Endothelial cell of umbilical vein (primary cell): ENCODE results near the gene LYRM7. TPM values are rescaled to one million over a fixed set of nuclear protein-coding genes. Genes with fewer than 3 reads are reported as not detected.

Experiments used
- BruUV-seq: library from RNA; stranded (reverse); fragments of 400-500 nt; replicated peaks from 2 replicates; lab custom pipeline; 2021; lab: Mats Ljungman, UMichigan
- CTCF ChIA-PET: fragments of 300-600, 350-600 bp; sonication (Branson Sonifier 250); formaldehyde crosslinking; loops from one replicate; lab custom pipeline; 2021; ENCODE audit warnings: antibody characterized with exemption, inconsistent platforms; lab: Charles Lee
- POLR2A ChIA-PET: fragments of 300-600, 350-600 bp; sonication (Branson Sonifier 250); formaldehyde crosslinking; loops from one replicate; lab custom pipeline; 2021; ENCODE audit warnings: antibody characterized with exemption, inconsistent platforms; lab: Charles Lee
- DNase-seq: peaks from one replicate; pipeline ENCODE4 v3.0.0-alpha.2; 2011; ENCODE audit warnings: low read depth, low spot score
- FAIRE-seq: peaks from 2 replicates; lab custom pipeline; 2011; peaks lifted over from hg19 to GRCh38; lab: Jason Lieb, UNC
- H2AFZ ChIP-seq: 2 replicates; pipeline ENCODE4 v1.6.0; 2012; ENCODE audit warnings: low read depth, low read length, control low read depth, inconsistent platforms
- H3K27ac ChIP-seq: 2 replicates; pipeline ENCODE4 v1.5.1; 2011; ENCODE audit warnings: low read depth, mild to moderate bottlenecking, control low read depth, low read length, moderate library complexity; ENCODE audit not compliant: insufficient read depth
- H3K27me3 ChIP-seq, 2 experiments: 2 replicates each; pipeline versions ENCODE4 v1.6.0 to v1.6.1; 2011; ENCODE audit warnings: low read length in 2 of 2, mixed read lengths in 1 of 2; ENCODE audit not compliant: control insufficient read depth in 2 of 2, insufficient read depth in 2 of 2
- H3K36me3 ChIP-seq, 2 experiments: 2 replicates in 1 of 2; 3 replicates in 1 of 2; pipeline ENCODE4 v1.5.1; 2011; ENCODE audit warnings: low read length in 2 of 2, mild to moderate bottlenecking in 1 of 2, moderate library complexity in 1 of 2; ENCODE audit not compliant: control insufficient read depth in 2 of 2, insufficient read depth in 2 of 2; ENCODE audit errors: extremely low read depth in 1 of 2
- H3K4me1 ChIP-seq: 3 replicates; pipeline ENCODE4 v1.5.1; 2011; ENCODE audit warnings: mild to moderate bottlenecking, low read length; ENCODE audit not compliant: control insufficient read depth, insufficient read depth; ENCODE audit errors: extremely low read depth
- H3K4me2 ChIP-seq: 2 replicates; pipeline ENCODE4 v1.6.1; 2011; ENCODE audit warnings: low read length, control low read depth, mixed read lengths; ENCODE audit not compliant: insufficient read depth
- H3K4me3 ChIP-seq, 3 experiments: fragments of 200-600 bp in 1 of 3; sonication (generic), shearing (Covaris generic) in 1 of 3; replicated peaks in 1 of 3; 2 replicates each; pipeline ENCODE4 v1.5.1; 2011 to 2016; ENCODE audit warnings: control low read depth in 3 of 3, low read length in 3 of 3, mild to moderate bottlenecking in 2 of 3, inconsistent platforms in 1 of 3, low read depth in 1 of 3, moderate library complexity in 1 of 3; ENCODE audit not compliant: insufficient read depth in 1 of 3
- H3K79me2 ChIP-seq: 2 replicates; pipeline ENCODE4 v1.6.0; 2012; ENCODE audit warnings: low read length, inconsistent platforms; ENCODE audit not compliant: control insufficient read depth, insufficient read depth
- H3K9ac ChIP-seq: replicated peaks from 2 replicates; pipeline ENCODE3; 2011; ENCODE audit warnings: low read length, control low read depth; ENCODE audit not compliant: insufficient read depth; ENCODE audit errors: extremely low read depth
- H3K9me1 ChIP-seq: replicated peaks from 3 replicates; pipeline ENCODE4 v1.6.0; 2011; ENCODE audit warnings: mild to moderate bottlenecking, low read length; ENCODE audit not compliant: control insufficient read depth, insufficient read depth; ENCODE audit errors: extremely low read depth
- H3K9me3 ChIP-seq: replicated peaks from 2 replicates; pipeline ENCODE4 v1.5.1; 2012; ENCODE audit warnings: low read length, inconsistent platforms; ENCODE audit not compliant: control insufficient read depth, insufficient read depth
- H4K20me1 ChIP-seq: replicated peaks from 2 replicates; pipeline ENCODE3; 2011; ENCODE audit warnings: mild to moderate bottlenecking, low read length; ENCODE audit not compliant: control insufficient read depth, insufficient read depth; ENCODE audit errors: extremely low read depth
- EZH2 ChIP-seq: IDR thresholded peaks from 2 replicates; pipeline ENCODE4 v1.6.1; 2012; ENCODE audit warnings: borderline replicate concordance, low read depth, mild to moderate bottlenecking, moderate library complexity, low read length, inconsistent platforms; ENCODE audit not compliant: severe bottlenecking
- FOS ChIP-seq: IDR thresholded peaks from 2 replicates; pipeline ENCODE4 v1.6.1; 2011; ENCODE audit warnings: mild to moderate bottlenecking, low read length, moderate library complexity, borderline replicate concordance; ENCODE audit not compliant: insufficient read depth
- GATA2 ChIP-seq: IDR thresholded peaks from 2 replicates; pipeline ENCODE4 v1.7.0; 2011; ENCODE audit warnings: low read depth, mild to moderate bottlenecking, moderate library complexity, mixed read lengths, low read length; ENCODE audit not compliant: insufficient read length, insufficient read depth
- JUN ChIP-seq: IDR thresholded peaks from 2 replicates; pipeline ENCODE4 v1.6.1; 2011; ENCODE audit warnings: borderline replicate concordance, low read depth; ENCODE audit not compliant: insufficient read length, insufficient read depth
- MAX ChIP-seq: IDR thresholded peaks from 2 replicates; pipeline ENCODE4 v1.6.1; 2011; ENCODE audit not compliant: insufficient read depth, insufficient read length
- MYC ChIP-seq: IDR thresholded peaks from one replicate; pipeline ENCODE4 v1.6.1; 2011; ENCODE audit warnings: mild to moderate bottlenecking, low read depth, low read length
- POLR2A ChIP-seq: IDR thresholded peaks from 2 replicates; pipeline ENCODE4 v1.6.1; 2012; ENCODE audit warnings: low read depth, mild to moderate bottlenecking, control low read depth, low read length
- POLR2AphosphoS5 ChIP-seq: IDR thresholded peaks from 2 replicates; pipeline ENCODE4 v1.6.1; 2012; ENCODE audit warnings: low read depth, mild to moderate bottlenecking, control low read depth, low read length, moderate library complexity; ENCODE audit not compliant: insufficient read depth
- dilution Hi-C: fragments of 300-500 bp; cut with MboI; formaldehyde crosslinking; loops from one replicate; pipeline ENCODE4 v1.15.0; 2019; ENCODE audit warnings: low sequenced_read_pairs; ENCODE audit not compliant: extremely low pct_ligation_motif_present
- intact Hi-C: fragments of 100-400 bp; cut with micrococcal nuclease; formaldehyde crosslinking; loops from one replicate; pipeline ENCODE4 v1.10.0; 2022
- polyA plus RNA-seq, 4 experiments: library from polyadenylated mRNA; depleted of rRNA in 3 of 4; stranded (reverse) in 3 of 4; unstranded in 1 of 4; fragments of >200 nt; gene quantifications; 2 replicates each; pipeline versions ENCODE4 v1.2.1 to v1.2.3, GENCODE V29; 2011 to 2012; ENCODE audit warnings: missing spikeins in 1 of 4
- total RNA-seq: library from RNA; stranded (reverse); gene quantifications from 2 replicates; pipeline ENCODE4 v1.2.3, GENCODE V29; 2021
- TF ChIP-seq, protein P1 (sequence below), 2 donors: IDR thresholded peaks; 1 replicate in 1 of 2; 2 replicates in 1 of 2; pipeline ENCODE4 v1.5.1; 2011; ENCODE audit warnings: low read length in 2 of 2, mild to moderate bottlenecking in 2 of 2, moderate library complexity in 2 of 2, control low read depth in 1 of 2, inconsistent platforms in 1 of 2, low read depth in 1 of 2; ENCODE audit not compliant: insufficient read depth in 1 of 2; ENCODE audit errors: extremely low read depth in 1 of 2

The LYRM7 gene
- total and polyA plus RNA-seq, 2 donors (not counting 3 experiments of a cell fraction or from before 2014, with no cell fraction given) = 0.88 to 7.5 TPM

DNA sequence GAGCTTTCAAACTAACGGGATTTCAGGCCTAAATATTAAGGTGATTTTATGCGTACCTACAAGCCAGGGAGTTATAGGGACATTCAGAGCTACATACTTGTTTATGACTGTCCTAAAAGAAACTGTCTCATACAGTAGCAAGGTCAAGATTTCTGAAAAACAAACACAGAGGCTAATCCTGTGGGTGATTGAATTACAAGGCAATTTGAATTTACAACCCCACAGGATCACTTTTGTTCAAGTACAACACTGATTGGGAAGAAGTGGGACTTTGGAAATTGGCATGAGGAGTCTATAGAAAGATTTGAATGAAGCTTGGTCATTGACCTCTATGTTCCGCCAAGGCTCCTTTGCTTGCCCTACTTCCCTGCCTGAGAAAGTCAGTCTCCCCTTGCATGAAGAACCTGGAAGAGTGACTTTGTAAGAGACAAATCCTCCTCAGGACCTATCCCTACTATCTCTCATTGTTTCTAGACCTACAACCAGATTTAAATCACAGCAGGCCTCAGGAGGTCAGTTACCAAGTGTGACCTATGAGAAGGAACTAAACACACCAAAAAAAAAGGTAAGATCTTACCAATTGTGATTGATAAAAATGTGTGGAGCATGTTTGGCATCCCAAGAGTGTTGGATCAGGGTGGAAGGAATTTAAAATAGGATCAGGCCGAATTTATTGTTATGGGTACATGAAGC, 54.7 kb downstream of the LYRM7 start:
- FAIRE-seq = no peak
- Histone ChIP-seq H3K9ac (no peak overlapping the region), H3K79me2 (no peaks in the 10 kb centered on the region), H3K27ac (no peak overlapping the region), H3K4me2 (no peak overlapping the region), H3K9me3 (no peaks in the 10 kb centered on the region), H4K20me1 (no peaks in the 10 kb centered on the region), H3K4me1 (no peaks in the 10 kb centered on the region), H3K4me3 (no peak overlapping the region), H3K36me3 (no peaks in the 10 kb centered on the region), H2AFZ (no peak overlapping the region), H3K27me3 (no peaks in the 10 kb centered on the region), H3K9me1 (no peaks in the 10 kb centered on the region)
- DNase-seq = no peak
- BruUV-seq = no TSS peak
- dilution Hi-C loops = no loop called here
- TF ChIP-seq JUN (no peak), EZH2 (no peak), POLR2AphosphoS5 (no peak), POLR2A (no peak), MAX (no peak), FOS (no peak), MYC (no peak), GATA2 (no peak)
- TF ChIP-seq, protein P1, sequence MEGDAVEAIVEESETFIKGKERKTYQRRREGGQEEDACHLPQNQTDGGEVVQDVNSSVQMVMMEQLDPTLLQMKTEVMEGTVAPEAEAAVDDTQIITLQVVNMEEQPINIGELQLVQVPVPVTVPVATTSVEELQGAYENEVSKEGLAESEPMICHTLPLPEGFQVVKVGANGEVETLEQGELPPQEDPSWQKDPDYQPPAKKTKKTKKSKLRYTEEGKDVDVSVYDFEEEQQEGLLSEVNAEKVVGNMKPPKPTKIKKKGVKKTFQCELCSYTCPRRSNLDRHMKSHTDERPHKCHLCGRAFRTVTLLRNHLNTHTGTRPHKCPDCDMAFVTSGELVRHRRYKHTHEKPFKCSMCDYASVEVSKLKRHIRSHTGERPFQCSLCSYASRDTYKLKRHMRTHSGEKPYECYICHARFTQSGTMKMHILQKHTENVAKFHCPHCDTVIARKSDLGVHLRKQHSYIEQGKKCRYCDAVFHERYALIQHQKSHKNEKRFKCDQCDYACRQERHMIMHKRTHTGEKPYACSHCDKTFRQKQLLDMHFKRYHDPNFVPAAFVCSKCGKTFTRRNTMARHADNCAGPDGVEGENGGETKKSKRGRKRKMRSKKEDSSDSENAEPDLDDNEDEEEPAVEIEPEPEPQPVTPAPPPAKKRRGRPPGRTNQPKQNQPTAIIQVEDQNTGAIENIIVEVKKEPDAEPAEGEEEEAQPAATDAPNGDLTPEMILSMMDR (IDR thresholded peaks at IDR 0.05; ENCODE audit: extremely low read depth in 1 of 2, insufficient read depth in 1 of 2, low read depth in 1 of 2, low read length in 2 of 2) = no peak
- ChIA-PET POLR2A (no interaction called here), CTCF (interaction anchor here (1.2 kb wide), 1 partner anchor 11 kb away, joined by 3 read pairs; no protein-coding TSS in a partner anchor)
- intact Hi-C loops = no loop called here
